ENCODE data around the gene RNFT2. TPM values are rescaled to one million over a fixed set of nuclear protein-coding genes. Genes with fewer than 3 reads are reported as not detected.

Gene RNFT2
- total RNA-seq, 2 experiments from 2014 or later, result 10.7 to 11.6 TPM

DNA sequence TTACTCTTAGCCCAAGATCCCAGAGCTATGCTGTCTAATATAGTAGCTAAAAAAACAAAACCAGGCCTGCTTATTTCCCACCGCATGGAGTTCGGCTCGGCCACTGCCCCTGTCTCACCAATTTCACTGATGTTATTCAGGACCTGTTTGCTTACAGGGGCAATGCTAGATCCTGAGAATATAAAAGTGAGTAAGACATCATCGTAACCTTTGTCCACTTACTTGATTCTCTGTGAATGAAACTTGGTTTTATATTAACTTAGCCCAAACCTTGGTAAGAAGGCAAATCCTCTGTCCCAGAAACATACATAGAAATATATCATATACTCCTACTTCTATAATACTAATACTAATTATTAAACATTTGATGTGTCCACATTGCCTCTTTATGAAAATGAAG, 56.6 kb downstream of the RNFT2 start:
- H3K27ac Mint-ChIP-seq, result no peak overlapping the region
- no peak for DNase-seq
- intact Hi-C loops (cut with micrococcal nuclease), result no loop called here
- H3K4me1 Mint-ChIP-seq (ENCODE audit: low read depth), result no peaks in the 10 kb centered on the region
- ChIA-PET CTCF (no interaction called here), POLR2A (interaction anchor here (0.6 kb wide), 1 partner anchor 231 kb away, joined by 4 read pairs; no protein-coding TSS in a partner anchor)
- peaks cover 15% of the 10 kb centered on the region for H3K36me3 Mint-ChIP-seq (ENCODE audit: low read depth)
- ATAC-seq, result no peak
- H3K4me3 Mint-ChIP-seq, result no peak overlapping the region
- TF ChIP-seq, protein P1, sequence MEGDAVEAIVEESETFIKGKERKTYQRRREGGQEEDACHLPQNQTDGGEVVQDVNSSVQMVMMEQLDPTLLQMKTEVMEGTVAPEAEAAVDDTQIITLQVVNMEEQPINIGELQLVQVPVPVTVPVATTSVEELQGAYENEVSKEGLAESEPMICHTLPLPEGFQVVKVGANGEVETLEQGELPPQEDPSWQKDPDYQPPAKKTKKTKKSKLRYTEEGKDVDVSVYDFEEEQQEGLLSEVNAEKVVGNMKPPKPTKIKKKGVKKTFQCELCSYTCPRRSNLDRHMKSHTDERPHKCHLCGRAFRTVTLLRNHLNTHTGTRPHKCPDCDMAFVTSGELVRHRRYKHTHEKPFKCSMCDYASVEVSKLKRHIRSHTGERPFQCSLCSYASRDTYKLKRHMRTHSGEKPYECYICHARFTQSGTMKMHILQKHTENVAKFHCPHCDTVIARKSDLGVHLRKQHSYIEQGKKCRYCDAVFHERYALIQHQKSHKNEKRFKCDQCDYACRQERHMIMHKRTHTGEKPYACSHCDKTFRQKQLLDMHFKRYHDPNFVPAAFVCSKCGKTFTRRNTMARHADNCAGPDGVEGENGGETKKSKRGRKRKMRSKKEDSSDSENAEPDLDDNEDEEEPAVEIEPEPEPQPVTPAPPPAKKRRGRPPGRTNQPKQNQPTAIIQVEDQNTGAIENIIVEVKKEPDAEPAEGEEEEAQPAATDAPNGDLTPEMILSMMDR (IDR thresholded peaks at IDR 0.05), result no peak
- H3K27me3 Mint-ChIP-seq, result no peaks in the 10 kb centered on the region
- peaks cover 9% of the 10 kb centered on the region for H3K9me3 Mint-ChIP-seq

DNA sequence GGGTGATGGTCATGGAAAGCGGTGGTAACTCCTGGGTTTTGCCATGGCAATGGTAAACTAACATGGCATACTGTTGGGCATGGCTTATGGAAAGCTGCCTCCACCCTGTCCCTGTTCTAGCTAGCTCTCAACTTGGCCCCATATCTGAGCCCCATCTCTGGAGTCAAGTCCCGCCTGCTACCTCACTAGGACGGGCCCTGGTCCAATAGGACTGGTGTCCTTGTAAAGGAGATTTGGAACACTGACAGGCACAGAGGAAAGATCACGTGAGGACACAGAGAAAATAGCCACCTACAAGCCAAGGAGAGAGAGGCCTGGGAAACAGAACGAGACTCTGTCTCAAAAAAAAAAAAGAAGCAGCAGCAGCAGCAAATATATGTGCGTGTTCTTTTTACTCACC, 59.8 kb downstream of the RNFT2 start:
- Mint-ChIP-seq H3K27ac (no peak overlapping the region), H3K4me3 (no peak overlapping the region), H3K36me3 (ENCODE audit: low read depth) (peaks cover 19% of the 10 kb centered on the region), H3K9me3 (peaks cover 12% of the 10 kb centered on the region), H3K27me3 (no peaks in the 10 kb centered on the region), H3K4me1 (ENCODE audit: low read depth) (no peaks in the 10 kb centered on the region)
- DNase-seq (no peak), ATAC-seq (no peak)
- TF ChIP-seq, protein P1 (IDR thresholded peaks at IDR 0.05), result no peak
- intact Hi-C loops (cut with micrococcal nuclease), result no loop called here
- ChIA-PET POLR2A (no interaction called here), CTCF (no interaction called here)

DNA sequence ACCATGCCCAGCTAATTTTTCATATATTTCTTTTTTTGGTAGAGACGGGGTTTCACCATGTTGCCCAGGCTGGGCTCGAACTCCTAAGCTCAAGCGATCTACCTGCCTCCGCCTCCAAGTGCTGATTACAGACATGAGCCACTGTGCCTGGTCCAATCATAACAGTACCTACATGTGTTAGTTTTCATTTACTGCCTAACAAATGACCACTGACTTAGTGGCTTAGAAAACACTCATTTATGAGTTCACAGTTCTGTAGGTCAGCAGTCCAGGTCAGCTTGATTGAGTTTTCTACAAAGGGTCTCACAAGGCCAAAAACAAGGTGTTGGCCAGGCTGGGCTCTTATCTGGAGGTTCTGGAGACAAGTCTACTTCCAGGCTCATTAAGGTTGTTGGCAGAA, 60.6 kb downstream of the RNFT2 start:
- no peak for ATAC-seq
- Mint-ChIP-seq H3K9me3 (peaks cover 12% of the 10 kb centered on the region), H3K36me3 (ENCODE audit: low read depth) (peaks cover 19% of the 10 kb centered on the region), H3K27ac (no peak overlapping the region), H3K27me3 (no peaks in the 10 kb centered on the region), H3K4me1 (ENCODE audit: low read depth) (no peaks in the 10 kb centered on the region), H3K4me3 (no peak overlapping the region)
- TF ChIP-seq, protein P1 (IDR thresholded peaks at IDR 0.05), result no peak
- intact Hi-C loops (cut with micrococcal nuclease), result no loop called here
- no peak for DNase-seq
- ChIA-PET CTCF (no interaction called here), POLR2A (no interaction called here)

DNA sequence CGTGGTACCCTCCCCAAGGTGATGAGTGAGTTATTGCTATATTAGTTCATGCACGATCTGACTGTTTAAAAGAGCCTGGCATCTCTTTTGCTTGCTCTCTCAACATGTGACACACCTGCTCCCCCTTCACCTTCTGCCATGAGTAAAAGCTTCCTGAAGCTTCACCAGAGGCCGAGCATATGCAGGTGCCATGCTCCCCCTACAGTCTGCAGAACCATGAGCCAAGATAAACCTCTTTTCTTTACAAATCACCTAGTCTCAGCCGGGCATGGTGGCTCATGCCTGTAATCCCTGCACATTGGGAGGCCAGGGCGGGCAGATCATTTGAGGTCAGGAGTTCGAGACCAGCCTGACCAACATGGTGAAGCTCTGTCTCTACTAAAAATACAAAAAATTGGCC, 61.8 kb downstream of the RNFT2 start:
- TF ChIP-seq, protein P1 (IDR thresholded peaks at IDR 0.05), result no peak
- H3K9me3 Mint-ChIP-seq, result peaks cover 12% of the 10 kb centered on the region
- no peak overlapping the region for H3K4me3 Mint-ChIP-seq
- H3K27ac Mint-ChIP-seq, result no peak overlapping the region
- CTCF ChIA-PET, result no interaction called here
- intact Hi-C loops (cut with micrococcal nuclease), result no loop called here
- no peak for ATAC-seq
- no peaks in the 10 kb centered on the region for H3K4me1 Mint-ChIP-seq (ENCODE audit: low read depth)
- POLR2A ChIA-PET, result no interaction called here
- no peak for DNase-seq
- no peaks in the 10 kb centered on the region for H3K27me3 Mint-ChIP-seq
- peaks cover 19% of the 10 kb centered on the region for H3K36me3 Mint-ChIP-seq (ENCODE audit: low read depth)

DNA sequence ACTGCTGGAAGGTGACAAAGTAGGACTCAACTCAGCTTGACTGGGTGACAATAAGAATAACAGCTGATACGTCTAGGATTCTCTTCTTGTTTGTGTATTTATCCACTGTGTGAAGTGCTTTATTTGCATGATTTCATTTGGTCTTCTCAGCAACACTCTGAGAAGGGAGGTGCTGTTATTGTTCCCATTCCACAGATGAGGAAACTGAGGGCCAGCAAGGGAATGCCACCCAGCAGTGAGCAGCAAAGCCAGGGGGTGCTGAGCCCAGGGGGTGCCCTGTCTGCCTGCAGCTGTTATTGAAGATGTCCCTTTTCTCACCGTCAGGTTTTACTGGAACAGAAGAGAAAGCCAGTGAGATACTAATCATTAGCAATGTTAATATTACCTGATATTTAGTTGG, 62.8 kb downstream of the RNFT2 start:
- no peak overlapping the region for H3K27ac Mint-ChIP-seq
- H3K9me3 Mint-ChIP-seq, result peaks cover 12% of the 10 kb centered on the region
- no peak overlapping the region for H3K4me3 Mint-ChIP-seq
- H3K36me3 Mint-ChIP-seq (ENCODE audit: low read depth), result peaks cover 19% of the 10 kb centered on the region
- intact Hi-C loops (cut with micrococcal nuclease), result no loop called here
- DNase-seq (no peak), ATAC-seq (no peak)
- H3K4me1 Mint-ChIP-seq (ENCODE audit: low read depth), result no peaks in the 10 kb centered on the region
- no peaks in the 10 kb centered on the region for H3K27me3 Mint-ChIP-seq
- POLR2A ChIA-PET, result no interaction called here
- CTCF ChIA-PET, result no interaction called here
- TF ChIP-seq, protein P1 (IDR thresholded peaks at IDR 0.05), result no peak
